ENCODE measurements around the gene FBXW12. TPM values are rescaled to one million over a fixed set of nuclear protein-coding genes. Genes with fewer than 3 reads are reported as not detected.

The FBXW12 gene
- total and polyA plus RNA-seq, 2 donors (not counting 1 experiment from before 2014, with no cell fraction given) = not detected

- Histone ChIP-seq H2AFZ (ENCODE audit: insufficient read depth, low read depth, low read length, poor library complexity, severe bottlenecking) (no peak overlapping the region), H3K9ac (ENCODE audit: low read length) (no peak overlapping the region), H3K27ac (ENCODE audit: low read length in 2 of 2) (peak overlapping the region in 1 of 2 donors; percentile 9), H3K36me3 (replicated peaks in 1 of 2; ENCODE audit: control extremely low read depth in 1 of 2, control insufficient read depth in 1 of 2, extremely low read depth in 1 of 2, insufficient read depth in 2 of 2, low read length in 1 of 2) (peaks cover 0 to 25% of the 10 kb centered on the region in 2 experiments), H3K9me3 (ENCODE audit: control extremely low read depth in 1 of 3, control insufficient read depth in 2 of 3, insufficient read depth in 1 of 3, low read length in 2 of 3) (no peaks in the 10 kb centered on the region), H3K4me2 (replicated peaks; ENCODE audit: low read depth, low read length, poor library complexity, severe bottlenecking) (no peak overlapping the region), H3K4me1 (ENCODE audit: control insufficient read depth in 2 of 2, insufficient read depth in 2 of 2, low read length in 2 of 2) (peaks cover 19 to 27% of the 10 kb centered on the region in 2 donors), H3K4me3 (ENCODE audit: control extremely low read depth in 1 of 5, extremely low read depth in 1 of 5, insufficient read depth in 1 of 5, low read depth in 2 of 5, low read length in 4 of 5) (no peak overlapping the region), H3K27me3 (replicated peaks in 1 of 4; ENCODE audit: control extremely low read depth in 1 of 4, control insufficient read depth in 3 of 4, insufficient read depth in 4 of 4, low read length in 3 of 4) (no peaks in the 10 kb centered on the region), H3K79me2 (ENCODE audit: control insufficient read depth, insufficient read depth, low read length) (peaks cover 51% of the 10 kb centered on the region), H4K20me1 (ENCODE audit: control insufficient read depth, insufficient read depth, low read length, poor library complexity, severe bottlenecking) (peaks cover 4% of the 10 kb centered on the region)
- Mint-ChIP-seq H3K4me3 (no peak overlapping the region), H3K9me3 (ENCODE audit: insufficient read depth) (no peaks in the 10 kb centered on the region), H3K27ac (no peak overlapping the region), H3K4me1 (peaks cover 35% of the 10 kb centered on the region), H3K27me3 (no peaks in the 10 kb centered on the region)
- intact Hi-C loops (cut with micrococcal nuclease) = no loop called here
- TF ChIP-seq EZH2 (IDR thresholded peaks at IDR 0.05; ENCODE audit: borderline replicate concordance, insufficient read depth, low read depth, low read length, poor library complexity, severe bottlenecking) (no peak), CTCF (IDR thresholded peaks at IDR 0.05) (no peak)
- DNase-seq (no peak), ATAC-seq (ENCODE audit: low read depth) (no peak)
- ChIA-PET CTCF (interaction anchor here (2.4 to 13.4 kb wide), 5 partner anchors 36 to 244 kb away, joined by 14 to 330 read pairs (median 51); no protein-coding TSS in a partner anchor), POLR2A (no interaction called here)
- 0% methylated on average over 1 of the region's 4 CpGs for WGBS (ENCODE audit: insufficient coverage)
Measured at GRCh38 chr3:48437812-48438211, 65.8 kb downstream of the FBXW12 start.

- Histone ChIP-seq H2AFZ (ENCODE audit: insufficient read depth, low read depth, low read length, poor library complexity, severe bottlenecking) (peak within 1 kb of the TSS; percentile 90), H3K9me3 (ENCODE audit: control extremely low read depth in 1 of 3, control insufficient read depth in 2 of 3, insufficient read depth in 1 of 3, low read length in 2 of 3) (no peaks in the 10 kb centered on the region), H3K27me3 (replicated peaks in 1 of 4; ENCODE audit: control extremely low read depth in 1 of 4, control insufficient read depth in 3 of 4, insufficient read depth in 4 of 4, low read length in 3 of 4) (no peaks in the 10 kb centered on the region), H3K36me3 (replicated peaks in 1 of 2; ENCODE audit: control extremely low read depth in 1 of 2, control insufficient read depth in 1 of 2, extremely low read depth in 1 of 2, insufficient read depth in 2 of 2, low read length in 1 of 2) (peaks cover 0 to 30% of the 10 kb centered on the region in 2 experiments), H3K79me2 (ENCODE audit: control insufficient read depth, insufficient read depth, low read length) (peaks cover 47% of the 10 kb centered on the region), H3K9ac (ENCODE audit: low read length) (peak within 1 kb of the TSS; percentile 90), H3K27ac (ENCODE audit: low read length in 2 of 2) (peak within 1 kb of the TSS; percentile 85), H3K4me1 (ENCODE audit: control insufficient read depth in 2 of 2, insufficient read depth in 2 of 2, low read length in 2 of 2) (peaks cover 19 to 27% of the 10 kb centered on the region in 2 donors), H4K20me1 (ENCODE audit: control insufficient read depth, insufficient read depth, low read length, poor library complexity, severe bottlenecking) (peaks cover 12% of the 10 kb centered on the region), H3K4me2 (replicated peaks; ENCODE audit: low read depth, low read length, poor library complexity, severe bottlenecking) (peak within 1 kb of the TSS; percentile 89), H3K4me3 (ENCODE audit: control extremely low read depth in 1 of 5, extremely low read depth in 1 of 5, insufficient read depth in 1 of 5, low read depth in 2 of 5, low read length in 4 of 5) (peak within 1 kb of the TSS; percentile 83 to 94 (median 91))
- TF ChIP-seq EZH2 (IDR thresholded peaks at IDR 0.05; ENCODE audit: borderline replicate concordance, insufficient read depth, low read depth, low read length, poor library complexity, severe bottlenecking) (no peak), CTCF (IDR thresholded peaks at IDR 0.05) (peak; percentile 37)
- no peaks in the 10 kb centered on the region for H3K9me3 Mint-ChIP-seq (ENCODE audit: insufficient read depth)
- intact Hi-C loops (cut with micrococcal nuclease) = loop anchor here (1.0 to 10.0 kb wide), 4 partner anchors 33 to 253 kb away; partner anchors contain the start of genes CDC25A and NME6
- peak within 1 kb of the TSS; percentile 92 for H3K27ac Mint-ChIP-seq
- peak; percentile 98 for DNase-seq
- WGBS (ENCODE audit: insufficient coverage) = under 1% methylated on average over 54 of the region's 54 CpGs
- H3K27me3 Mint-ChIP-seq = no peaks in the 10 kb centered on the region
- peak within 1 kb of the TSS; percentile 97 for H3K4me3 Mint-ChIP-seq
- peaks cover 35% of the 10 kb centered on the region for H3K4me1 Mint-ChIP-seq
- ChIA-PET POLR2A (interaction anchor here (0.6 to 1.9 kb wide), 10 partner anchors 10 to 1250 kb away, joined by 3 to 22 read pairs (median 3); partner anchors contain the start of genes PLXNB1 and ZNF589), CTCF (interaction anchor here (0.5 to 13.4 kb wide), 19 partner anchors 9 to 208 kb away, joined by 3 to 330 read pairs (median 4); partner anchors contain the start of genes NME6, PFKFB4, PLXNB1 and ZNF589)
- peak; percentile 94 for ATAC-seq (ENCODE audit: low read depth)
Measured at GRCh38 chr3:48439820-48440589, 68.0 kb downstream of the FBXW12 start, which contains the start of the genes CCDC51 and TMA7. Gene CCDC51 (minus strand): TSS chr3:48440119. CDS start chr3:48435128, 4,991 bp downstream. Gene TMA7 (plus strand): TSS chr3:48440257. CDS start chr3:48440297, 40 bp downstream.

Measured in B cell (primary cell).